ENCODE results near the gene CPED1.

The CPED1 gene

DNA sequence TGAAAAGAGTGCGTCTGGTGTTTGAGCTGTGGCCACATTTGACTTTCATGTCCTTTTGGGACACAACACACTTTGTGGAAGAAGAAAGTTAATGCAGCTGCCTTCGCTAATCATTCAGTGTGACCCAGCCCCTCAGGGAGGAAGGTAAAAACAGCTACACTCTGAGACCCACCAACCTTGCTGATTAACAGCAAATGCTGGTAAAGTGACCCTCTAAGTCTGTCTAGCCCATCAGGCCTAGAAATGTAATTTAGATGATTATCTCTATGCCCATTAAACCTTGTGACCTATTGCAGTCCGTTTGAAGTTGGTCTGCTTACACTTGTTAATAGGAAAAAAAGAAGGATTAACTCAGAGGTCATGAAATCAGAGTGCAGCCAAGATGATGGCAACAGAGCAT, 178.4 kb downstream of the CPED1 start:
- no peaks in the 10 kb centered on the region for H3K9me2 ChIP-seq (ENCODE audit: low read depth, low read length)
- no peaks in the 10 kb centered on the region for H4K20me1 ChIP-seq (ENCODE audit: insufficient read depth, low read length)
- peaks cover 55% of the 10 kb centered on the region for H3K4me1 ChIP-seq (ENCODE audit: insufficient read depth, low read length, severe bottlenecking)
- H3K27ac ChIP-seq (ENCODE audit: low read depth, low read length, poor library complexity, severe bottlenecking), result peak overlapping the region; percentile 75
- H3K79me2 ChIP-seq (ENCODE audit: insufficient read depth, low read length), result no peaks in the 10 kb centered on the region
- no peaks in the 10 kb centered on the region for H3K9me3 ChIP-seq (ENCODE audit: low read length)
- H3K36me3 ChIP-seq (ENCODE audit: insufficient read depth, low read length), result no peaks in the 10 kb centered on the region
- peak overlapping the region; percentile 1; the same call in 1 of the 2 replicates for H3K9ac ChIP-seq (ENCODE audit: low read length)
- TF ChIP-seq, protein P1, sequence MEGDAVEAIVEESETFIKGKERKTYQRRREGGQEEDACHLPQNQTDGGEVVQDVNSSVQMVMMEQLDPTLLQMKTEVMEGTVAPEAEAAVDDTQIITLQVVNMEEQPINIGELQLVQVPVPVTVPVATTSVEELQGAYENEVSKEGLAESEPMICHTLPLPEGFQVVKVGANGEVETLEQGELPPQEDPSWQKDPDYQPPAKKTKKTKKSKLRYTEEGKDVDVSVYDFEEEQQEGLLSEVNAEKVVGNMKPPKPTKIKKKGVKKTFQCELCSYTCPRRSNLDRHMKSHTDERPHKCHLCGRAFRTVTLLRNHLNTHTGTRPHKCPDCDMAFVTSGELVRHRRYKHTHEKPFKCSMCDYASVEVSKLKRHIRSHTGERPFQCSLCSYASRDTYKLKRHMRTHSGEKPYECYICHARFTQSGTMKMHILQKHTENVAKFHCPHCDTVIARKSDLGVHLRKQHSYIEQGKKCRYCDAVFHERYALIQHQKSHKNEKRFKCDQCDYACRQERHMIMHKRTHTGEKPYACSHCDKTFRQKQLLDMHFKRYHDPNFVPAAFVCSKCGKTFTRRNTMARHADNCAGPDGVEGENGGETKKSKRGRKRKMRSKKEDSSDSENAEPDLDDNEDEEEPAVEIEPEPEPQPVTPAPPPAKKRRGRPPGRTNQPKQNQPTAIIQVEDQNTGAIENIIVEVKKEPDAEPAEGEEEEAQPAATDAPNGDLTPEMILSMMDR (IDR thresholded peaks at IDR 0.05; ENCODE audit: low read length), result no peak
- no peak for TF ChIP-seq EZH2 (IDR thresholded peaks at IDR 0.05; ENCODE audit: borderline replicate concordance, low read length)
- no peak overlapping the region for H3K4me3 ChIP-seq (ENCODE audit: low read depth, low read length, poor library complexity, severe bottlenecking)
- H3K27me3 ChIP-seq (ENCODE audit: insufficient read depth, low read length), result no peaks in the 10 kb centered on the region
- H3F3A ChIP-seq (ENCODE audit: insufficient read depth, low read length), result no peaks in the 10 kb centered on the region
- H2AFZ ChIP-seq (ENCODE audit: low read length), result peak overlapping the region; percentile 10; the same call in 1 of the 2 replicates
- H3K4me2 ChIP-seq (ENCODE audit: low read length), result peak overlapping the region; percentile 11; the same call in 1 of the 2 replicates

DNA sequence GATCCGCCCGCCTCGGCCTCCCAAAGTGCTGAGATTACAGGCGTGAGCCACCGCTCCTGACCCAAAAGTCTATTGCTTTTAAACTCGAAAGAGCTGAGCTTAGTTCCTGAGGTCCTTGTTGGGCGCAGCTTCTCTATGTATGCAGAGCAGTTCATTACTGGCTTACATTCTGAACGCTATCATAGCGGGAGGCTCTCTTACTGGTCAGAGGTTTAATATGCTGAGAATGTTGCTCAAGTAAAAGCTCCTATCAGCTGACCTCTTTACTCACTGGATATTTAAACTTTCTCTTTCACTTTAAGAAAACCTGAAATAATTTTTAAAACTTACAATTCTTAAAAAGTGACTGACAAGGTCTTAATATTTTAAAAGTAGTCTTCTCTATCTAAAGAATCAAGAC, 179.5 kb downstream of the CPED1 start:
- no peaks in the 10 kb centered on the region for H3K36me3 ChIP-seq (ENCODE audit: insufficient read depth, low read length)
- no peaks in the 10 kb centered on the region for H3K79me2 ChIP-seq (ENCODE audit: insufficient read depth, low read length)
- peaks cover 51% of the 10 kb centered on the region for H3K4me1 ChIP-seq (ENCODE audit: insufficient read depth, low read length, severe bottlenecking)
- H3K4me2 ChIP-seq (ENCODE audit: low read length), result no peak overlapping the region
- no peaks in the 10 kb centered on the region for H4K20me1 ChIP-seq (ENCODE audit: insufficient read depth, low read length)
- no peaks in the 10 kb centered on the region for H3F3A ChIP-seq (ENCODE audit: insufficient read depth, low read length)
- no peak overlapping the region for H3K27ac ChIP-seq (ENCODE audit: low read depth, low read length, poor library complexity, severe bottlenecking)
- H3K4me3 ChIP-seq (ENCODE audit: low read depth, low read length, poor library complexity, severe bottlenecking), result no peak overlapping the region
- no peak overlapping the region for H3K9ac ChIP-seq (ENCODE audit: low read length)
- no peak overlapping the region for H2AFZ ChIP-seq (ENCODE audit: low read length)
- no peak for TF ChIP-seq EZH2 (IDR thresholded peaks at IDR 0.05; ENCODE audit: borderline replicate concordance, low read length)
- TF ChIP-seq, protein P1 (IDR thresholded peaks at IDR 0.05; ENCODE audit: low read length), result no peak
- H3K9me2 ChIP-seq (ENCODE audit: low read depth, low read length), result no peaks in the 10 kb centered on the region
- H3K27me3 ChIP-seq (ENCODE audit: insufficient read depth, low read length), result no peaks in the 10 kb centered on the region
- H3K9me3 ChIP-seq (ENCODE audit: low read length), result no peaks in the 10 kb centered on the region

DNA sequence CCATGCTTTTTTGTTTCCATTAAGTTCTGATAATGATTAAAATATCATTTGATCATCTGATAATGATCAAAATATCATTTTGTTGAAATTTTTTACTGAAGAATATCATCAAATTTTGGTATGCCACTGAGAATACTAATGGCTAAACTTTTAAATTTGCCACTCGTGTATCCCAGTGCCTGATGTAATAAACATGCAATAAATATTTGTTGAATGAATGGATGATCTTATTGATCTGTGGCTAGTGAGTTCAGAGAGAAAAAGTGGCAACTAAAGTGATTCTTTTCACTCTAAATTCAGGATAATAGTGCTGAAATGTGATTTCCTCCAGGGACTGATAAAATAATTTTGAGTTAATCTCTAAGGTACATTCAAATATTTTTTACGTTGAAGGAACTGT, 181.0 kb downstream of the CPED1 start:
- H3K36me3 ChIP-seq (ENCODE audit: insufficient read depth, low read length), result no peaks in the 10 kb centered on the region
- no peak overlapping the region for H3K4me2 ChIP-seq (ENCODE audit: low read length)
- H3K9me3 ChIP-seq (ENCODE audit: low read length), result no peaks in the 10 kb centered on the region
- H3K27ac ChIP-seq (ENCODE audit: low read depth, low read length, poor library complexity, severe bottlenecking), result no peak overlapping the region
- no peak overlapping the region for H3K4me3 ChIP-seq (ENCODE audit: low read depth, low read length, poor library complexity, severe bottlenecking)
- H3K4me1 ChIP-seq (ENCODE audit: insufficient read depth, low read length, severe bottlenecking), result peaks cover 36% of the 10 kb centered on the region
- TF ChIP-seq EZH2 (IDR thresholded peaks at IDR 0.05; ENCODE audit: borderline replicate concordance, low read length), result no peak
- TF ChIP-seq, protein P1 (IDR thresholded peaks at IDR 0.05; ENCODE audit: low read length), result no peak
- H2AFZ ChIP-seq (ENCODE audit: low read length), result no peak overlapping the region
- no peak overlapping the region for H3K9ac ChIP-seq (ENCODE audit: low read length)
- no peaks in the 10 kb centered on the region for H3K9me2 ChIP-seq (ENCODE audit: low read depth, low read length)
- H3K79me2 ChIP-seq (ENCODE audit: insufficient read depth, low read length), result no peaks in the 10 kb centered on the region
- H3F3A ChIP-seq (ENCODE audit: insufficient read depth, low read length), result no peaks in the 10 kb centered on the region
- no peaks in the 10 kb centered on the region for H3K27me3 ChIP-seq (ENCODE audit: insufficient read depth, low read length)
- no peaks in the 10 kb centered on the region for H4K20me1 ChIP-seq (ENCODE audit: insufficient read depth, low read length)

Measured in OCI-LY1 (cell line).